CD4-positive, alpha-beta T cell (primary cell): ENCODE measurements around the gene APOA4. TPM values are rescaled to one million over a fixed set of nuclear protein-coding genes. Genes with fewer than 3 reads are reported as not detected.

Experiments used
- ATAC-seq: fragments of 200-7000 bp; cut with Tn5 transposase; one replicate; pipeline ENCODE4 v1.10.0; 2022; ENCODE audit warnings: mild to moderate bottlenecking; ENCODE audit not compliant: poor library complexity
- CTCF ChIA-PET: fragments of 350-600 bp; sonication (Branson Sonifier 250); formaldehyde crosslinking; loops from one replicate; lab custom pipeline; 2021; ENCODE audit warnings: antibody characterized with exemption, inconsistent platforms; lab: Charles Lee
- POLR2A ChIA-PET: fragments of 350-600 bp; sonication (Branson Sonifier 250); formaldehyde crosslinking; loops from one replicate; lab custom pipeline; 2021; ENCODE audit warnings: antibody characterized with exemption, inconsistent platforms; lab: Charles Lee
- DNase-seq, 14 experiments: peaks; one replicate each; pipeline ENCODE4 v3.0.0-alpha.2; 2013 to 2020; ENCODE audit warnings: mixed read lengths in 2 of 14
- H3K27ac ChIP-seq, 2 donors: one replicate each; pipeline versions ENCODE4 v1.5.1 to v1.7.0; 2013; ENCODE audit warnings: low read length in 2 of 2, low read depth in 1 of 2, mild to moderate bottlenecking in 1 of 2
- H3K27me3 ChIP-seq, 2 experiments: 1 replicate in 1 of 2; 2 replicates in 1 of 2; pipeline versions ENCODE4 v1.6.1 to v1.7.0; 2013; ENCODE audit warnings: low read length in 2 of 2, control low read depth in 1 of 2, mild to moderate bottlenecking in 1 of 2, moderate library complexity in 1 of 2; ENCODE audit not compliant: insufficient read depth in 2 of 2, control insufficient read depth in 1 of 2
- H3K36me3 ChIP-seq: one replicate; pipeline ENCODE4 v1.6.1; 2013; ENCODE audit warnings: low read length, control low read depth; ENCODE audit not compliant: insufficient read depth
- H3K4me1 ChIP-seq: one replicate; pipeline ENCODE4 v1.6.1; 2013; ENCODE audit warnings: low read length, control low read depth; ENCODE audit not compliant: insufficient read depth
- H3K4me3 ChIP-seq: one replicate; pipeline ENCODE4 v1.5.1; 2013; ENCODE audit warnings: mild to moderate bottlenecking, low read length, moderate library complexity
- H3K9me3 ChIP-seq, 2 experiments: 1 replicate in 1 of 2; 2 replicates in 1 of 2; pipeline versions ENCODE4 v1.6.1 to v1.7.0; 2013; ENCODE audit warnings: low read length in 2 of 2, mild to moderate bottlenecking in 2 of 2, control low read depth in 1 of 2, moderate library complexity in 1 of 2; ENCODE audit not compliant: control insufficient read depth in 1 of 2, insufficient read depth in 1 of 2
- H3K27ac Mint-ChIP-seq: one replicate; pipeline ENCODE4 v1.8.0; 2020; ENCODE audit warnings: mixed read lengths
- H3K27me3 Mint-ChIP-seq: one replicate; pipeline ENCODE4 v1.8.0; 2021; ENCODE audit warnings: mixed read lengths
- H3K36me3 Mint-ChIP-seq: one replicate; pipeline ENCODE4 v1.8.0; 2021; ENCODE audit warnings: low read depth, mixed read lengths
- H3K4me1 Mint-ChIP-seq: one replicate; pipeline ENCODE4 v1.8.0; 2021; ENCODE audit warnings: low read depth, mixed read lengths
- H3K4me3 Mint-ChIP-seq: one replicate; pipeline ENCODE4 v1.8.0; 2020; ENCODE audit warnings: mild to moderate bottlenecking, mixed read lengths
- H3K9me3 Mint-ChIP-seq: one replicate; pipeline ENCODE4 v1.8.0; 2020; ENCODE audit warnings: mixed read lengths
- intact Hi-C, 2 experiments: fragments of 100-400 bp; cut with DNase I in 1 of 2; cut with micrococcal nuclease in 1 of 2; formaldehyde crosslinking; loops; one replicate each; pipeline versions ENCODE4 v1.15.1 to v1.9.0; 2023 to 2025; cut with DNase I, micrococcal nuclease
- total RNA-seq, 174 experiments: library from RNA in 2 of 174; stranded (reverse) in 2 of 174; gene quantifications; one replicate each; pipeline ENCODE4 v1.2.3 and lab custom pipeline; 2021 to 2026
- TF ChIP-seq, protein P1 (sequence below): fragments of 200-600 bp; IDR thresholded peaks from one replicate; pipeline ENCODE4 v1.8.0; 2022; ENCODE audit warnings: antibody characterized with exemption, mild to moderate bottlenecking

The APOA4 gene
- total RNA-seq, 2 experiments from 2014 or later: not detected

DNA sequence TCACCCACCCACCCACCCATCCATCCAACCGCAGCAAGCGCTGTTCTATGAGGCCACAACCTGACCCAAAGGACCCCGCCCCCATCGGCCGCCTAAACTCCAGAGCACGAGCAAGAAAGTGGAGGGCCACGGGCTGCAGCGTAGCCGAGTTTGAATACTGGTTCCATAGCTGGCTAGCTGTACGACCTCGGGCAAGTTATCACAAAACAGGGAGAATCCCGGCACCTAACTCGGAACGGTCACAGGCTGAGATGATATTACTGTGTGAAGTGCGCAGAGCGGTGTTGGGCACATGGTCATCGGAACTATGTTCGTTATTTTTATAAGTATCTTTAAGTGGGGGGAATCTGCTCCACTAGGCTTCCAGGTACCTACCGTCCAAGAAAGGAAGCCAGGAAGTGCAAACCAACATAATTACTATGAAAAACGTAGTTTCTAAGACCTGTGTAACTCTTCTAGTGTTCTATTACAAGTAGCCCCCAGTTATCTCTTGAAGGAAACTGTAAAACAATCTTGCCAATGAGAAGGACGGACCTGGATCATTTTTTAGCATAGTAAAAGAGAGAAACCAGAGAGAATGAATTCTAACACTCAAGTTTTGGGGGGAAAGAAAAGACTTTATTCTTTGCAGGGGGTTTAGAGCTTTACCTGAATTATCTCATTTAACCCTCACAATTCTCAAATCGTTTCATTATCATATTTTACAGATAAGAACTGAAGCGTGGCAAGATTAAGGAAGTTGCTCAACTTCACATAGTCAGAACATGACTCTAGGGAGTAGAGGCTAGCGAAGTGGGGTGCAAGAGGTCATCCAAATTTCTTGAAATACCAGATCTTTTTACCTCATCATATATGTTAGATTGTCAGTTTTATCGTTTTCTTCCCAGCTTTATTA is 49.7 kb downstream of the APOA4 start:
- peak; percentile 2 for ATAC-seq

DNA sequence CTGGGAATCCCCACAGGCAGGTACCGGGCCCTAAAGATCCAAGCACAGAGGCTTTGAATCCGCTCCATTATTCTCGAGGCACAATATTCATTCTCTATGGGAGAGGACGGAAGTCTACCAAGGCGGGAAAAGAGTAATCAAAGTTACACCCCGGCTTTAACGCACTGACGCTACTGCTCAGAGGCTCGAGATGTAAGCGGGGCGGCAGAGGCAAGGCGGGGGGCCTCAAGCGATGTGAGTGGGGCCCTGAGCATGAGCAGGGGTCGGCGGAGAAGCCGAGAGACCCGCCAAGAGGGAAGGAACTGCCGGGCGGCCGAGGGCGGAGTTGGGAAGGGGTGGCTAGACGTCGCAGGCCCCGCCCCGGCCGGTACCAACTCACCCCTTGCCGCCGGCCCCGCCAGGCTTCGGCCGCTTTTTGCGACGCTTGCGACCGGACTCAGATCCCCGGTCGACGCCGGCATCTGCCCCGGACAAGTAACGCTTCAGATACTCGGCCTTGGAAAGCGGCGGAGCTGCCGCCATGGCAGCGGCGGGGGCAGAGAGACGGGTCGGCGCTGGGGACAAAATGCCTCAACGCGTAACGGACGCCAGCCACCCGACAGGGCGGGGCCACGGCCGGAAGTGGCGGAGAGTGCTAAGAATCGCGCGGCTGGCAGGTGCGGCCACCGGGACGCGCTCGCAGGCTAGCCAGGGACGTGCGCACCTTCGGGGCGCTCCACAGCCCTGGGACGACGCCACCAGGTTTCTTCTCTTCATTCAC is 50.5 kb downstream of the APOA4 start, which contains the start of gene BUD13:
TSS of gene BUD13 (minus strand) at position 545 of the 760 bp plus-strand sequence. CDS start at position 522, 23 bp downstream.
- H3K27ac ChIP-seq: peak within 1 kb of the TSS; percentile 87 to 90
- H3K4me3 ChIP-seq: peak within 1 kb of the TSS; percentile 92
- ChIA-PET POLR2A (interaction anchor here (0.7 to 4.8 kb wide), 5 partner anchors 8 to 371 kb away, joined by 3 to 64 read pairs (median 9); partner anchors contain the start of genes PAFAH1B2 and ZPR1), CTCF (interaction anchor here (0.8 to 3.7 kb wide), 6 partner anchors 11 to 63 kb away, joined by 3 to 13 read pairs (median 4); partner anchors contain the start of genes APOA5 and ZPR1)
- peaks cover 23% of the 10 kb centered on the region for H3K4me1 ChIP-seq
- Mint-ChIP-seq H3K9me3 (no peaks in the 10 kb centered on the region), H3K4me3 (peak within 1 kb of the TSS; percentile 99), H3K27me3 (no peaks in the 10 kb centered on the region), H3K36me3 (peaks cover 51% of the 10 kb centered on the region), H3K27ac (peak within 1 kb of the TSS; percentile 95), H3K4me1 (peaks cover 45% of the 10 kb centered on the region)
- intact Hi-C loops: loop anchor here (1.0 to 5.0 kb wide), 5 partner anchors 16 to 555 kb away; partner anchors contain the start of genes ZPR1 (in 2 of the 2), CEP164 (in 1 of the 2), PCSK7 (in 1 of the 2) and RNF214 (in 1 of the 2)
- TF ChIP-seq, protein P1, sequence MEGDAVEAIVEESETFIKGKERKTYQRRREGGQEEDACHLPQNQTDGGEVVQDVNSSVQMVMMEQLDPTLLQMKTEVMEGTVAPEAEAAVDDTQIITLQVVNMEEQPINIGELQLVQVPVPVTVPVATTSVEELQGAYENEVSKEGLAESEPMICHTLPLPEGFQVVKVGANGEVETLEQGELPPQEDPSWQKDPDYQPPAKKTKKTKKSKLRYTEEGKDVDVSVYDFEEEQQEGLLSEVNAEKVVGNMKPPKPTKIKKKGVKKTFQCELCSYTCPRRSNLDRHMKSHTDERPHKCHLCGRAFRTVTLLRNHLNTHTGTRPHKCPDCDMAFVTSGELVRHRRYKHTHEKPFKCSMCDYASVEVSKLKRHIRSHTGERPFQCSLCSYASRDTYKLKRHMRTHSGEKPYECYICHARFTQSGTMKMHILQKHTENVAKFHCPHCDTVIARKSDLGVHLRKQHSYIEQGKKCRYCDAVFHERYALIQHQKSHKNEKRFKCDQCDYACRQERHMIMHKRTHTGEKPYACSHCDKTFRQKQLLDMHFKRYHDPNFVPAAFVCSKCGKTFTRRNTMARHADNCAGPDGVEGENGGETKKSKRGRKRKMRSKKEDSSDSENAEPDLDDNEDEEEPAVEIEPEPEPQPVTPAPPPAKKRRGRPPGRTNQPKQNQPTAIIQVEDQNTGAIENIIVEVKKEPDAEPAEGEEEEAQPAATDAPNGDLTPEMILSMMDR: peak; percentile 16
- ATAC-seq (peak; percentile 92), DNase-seq (peak; percentile 90 to 96 (median 94))
- H3K9me3 ChIP-seq: no peaks in the 10 kb centered on the region
- H3K36me3 ChIP-seq: peaks cover 23% of the 10 kb centered on the region
- no peaks in the 10 kb centered on the region for H3K27me3 ChIP-seq

More for the DNA sequence above, 49.7 kb downstream of the APOA4 start:
- peaks cover 29% of the 10 kb centered on the region for H3K36me3 ChIP-seq
- TF ChIP-seq, protein P1: peak; percentile 5
- Mint-ChIP-seq H3K36me3 (peaks cover 60% of the 10 kb centered on the region), H3K9me3 (no peaks in the 10 kb centered on the region), H3K27ac (peak overlapping the region; percentile 95), H3K27me3 (no peaks in the 10 kb centered on the region), H3K4me1 (peaks cover 45% of the 10 kb centered on the region), H3K4me3 (peak overlapping the region; percentile 99)
- intact Hi-C loops: loop anchor here (1.0 to 5.0 kb wide), 4 partner anchors 15 to 554 kb away; partner anchors contain the start of genes CEP164 (in 1 of the 2), PCSK7 (in 1 of the 2), RNF214 (in 1 of the 2) and SIK3 (in 1 of the 2)
- POLR2A ChIA-PET: interaction anchor here (0.6 to 4.8 kb wide), 9 partner anchors 11 to 370 kb away, joined by 3 to 64 read pairs (median 5); partner anchors contain the start of genes PAFAH1B2, SIK3 and ZPR1
- peaks cover 23% of the 10 kb centered on the region for H3K4me1 ChIP-seq
- H3K4me3 ChIP-seq: peak overlapping the region; percentile 92
- CTCF ChIA-PET: interaction anchor here (0.8 to 3.7 kb wide), 5 partner anchors 11 to 62 kb away, joined by 3 to 13 read pairs (median 4); partner anchors contain the start of gene APOA5
- peak in 2 of 14 experiments; percentile 16 to 25 for DNase-seq
- peak overlapping the region; percentile 75 to 79 for H3K27ac ChIP-seq
- H3K9me3 ChIP-seq: no peaks in the 10 kb centered on the region
- no peaks in the 10 kb centered on the region for H3K27me3 ChIP-seq
